GM06990 (cell line): ENCODE measurements around the gene PERCC1.

ENCODE experiments used
- DNase-seq: peaks from one replicate; pipeline ENCODE4 v3.0.0-alpha.2; 2011; ENCODE audit not compliant: insufficient read length; ENCODE audit errors: extremely low read depth
- H3K27me3 ChIP-seq: replicated peaks from 2 replicates; pipeline ENCODE4 v1.6.0; 2011; ENCODE audit warnings: low read length; ENCODE audit not compliant: control insufficient read depth, insufficient read depth
- H3K36me3 ChIP-seq: 2 replicates; pipeline ENCODE4 v1.5.1; 2011; ENCODE audit warnings: low read length; ENCODE audit not compliant: control insufficient read depth, insufficient read depth
- H3K4me3 ChIP-seq: replicated peaks from 2 replicates; pipeline ENCODE4 v1.5.1; 2011; ENCODE audit warnings: low read depth, mild to moderate bottlenecking, control low read depth, low read length
- CTCF ChIP-seq: IDR thresholded peaks from 2 replicates; pipeline ENCODE4 v1.5.1; 2011; ENCODE audit warnings: low read length, control low read depth, mild to moderate bottlenecking, inconsistent platforms; ENCODE audit not compliant: insufficient read depth, poor library complexity, severe bottlenecking

PERCC1 gene

GRCh38 chr16:1447965-1448364 is 17.1 kb downstream of the PERCC1 start:
- no peak overlapping the region for H3K4me3 ChIP-seq
- no peaks in the 10 kb centered on the region for H3K27me3 ChIP-seq
- peaks cover 16% of the 10 kb centered on the region for H3K36me3 ChIP-seq
- DNase-seq = no peak
- TF ChIP-seq CTCF = no peak

- no peak for DNase-seq
- Histone ChIP-seq H3K4me3 (no peak overlapping the region), H3K36me3 (peaks cover 19% of the 10 kb centered on the region), H3K27me3 (no peaks in the 10 kb centered on the region)
- no peak for TF ChIP-seq CTCF
These were observed 17.7 kb downstream of the PERCC1 start for GRCh38 chr16:1448536-1449116.

- Histone ChIP-seq H3K36me3 (peaks cover 19% of the 10 kb centered on the region), H3K27me3 (no peaks in the 10 kb centered on the region), H3K4me3 (no peak overlapping the region)
- no peak for TF ChIP-seq CTCF
- no peak for DNase-seq
These were observed 18.4 kb downstream of the PERCC1 start for GRCh38 chr16:1449201-1449788.

DNA sequence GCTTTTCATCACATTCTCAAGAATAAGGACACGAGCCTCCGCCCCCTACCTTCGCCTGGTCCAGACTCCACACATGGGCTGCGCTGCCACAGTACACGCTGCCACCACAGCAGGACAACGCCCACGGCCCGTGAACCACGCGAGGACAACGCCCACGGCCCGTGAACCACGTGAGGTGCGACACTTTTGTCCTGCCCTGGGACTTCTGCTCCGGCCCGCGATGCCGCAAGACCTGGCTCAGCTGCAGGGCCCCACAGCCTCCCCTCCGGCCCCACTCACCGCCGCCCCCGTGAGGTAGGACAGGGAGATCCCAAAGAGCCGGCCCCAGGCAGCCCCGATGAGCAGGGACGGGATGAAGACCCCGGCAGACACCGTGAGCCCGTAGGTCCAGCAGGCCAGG is 19.3 kb downstream of the PERCC1 start:
- DNase-seq = no peak
- Histone ChIP-seq H3K4me3 (no peak overlapping the region), H3K36me3 (peaks cover 19% of the 10 kb centered on the region), H3K27me3 (no peaks in the 10 kb centered on the region)
- TF ChIP-seq CTCF = peak; percentile 11

- H3K4me3 ChIP-seq = no peak overlapping the region
- no peak for DNase-seq
- TF ChIP-seq CTCF = no peak
- H3K36me3 ChIP-seq = peaks cover 22% of the 10 kb centered on the region
- no peaks in the 10 kb centered on the region for H3K27me3 ChIP-seq
These were observed 20.0 kb downstream of the PERCC1 start for GRCh38 chr16:1450841-1451240.
